ENCODE measurements around the gene GINM1. TPM values are rescaled to one million over a fixed set of nuclear protein-coding genes. Genes with fewer than 3 reads are reported as not detected.

The GINM1 gene
- polyA plus RNA-seq, 3 donors, result 17.0 to 44.4 (median 42.3) TPM

GRCh38 chr6:149615805-149616204, 49.6 kb downstream of the GINM1 start:
- Mint-ChIP-seq H3K4me1 (peaks cover 5% of the 10 kb centered on the region), H3K27me3 (ENCODE audit: low read depth in 3 of 3) (no peaks in the 10 kb centered on the region), H3K4me3 (no peak overlapping the region), H3K9me3 (peaks cover 3 to 25% (median 6%) of the 10 kb centered on the region in 7 donors), H3K36me3 (peaks cover 54 to 83% of the 10 kb centered on the region in 2 donors), H3K27ac (no peak overlapping the region)
- DNase-seq, result no peak
- H3K79me2 ChIP-seq (ENCODE audit: insufficient read depth, low read length), result no peaks in the 10 kb centered on the region
- H4K20me1 ChIP-seq (ENCODE audit: insufficient read depth, low read length), result no peaks in the 10 kb centered on the region
- H3K27me3 ChIP-seq (ENCODE audit: control insufficient read depth in 2 of 2, insufficient read depth in 2 of 2, low read length in 2 of 2), result no peaks in the 10 kb centered on the region
- no CpG with 5 or more reads among the region's 5 CpGs for WGBS (ENCODE audit: insufficient coverage)
- H3K4me2 ChIP-seq (replicated peaks; ENCODE audit: extremely low read depth, low read length, poor library complexity, severe bottlenecking), result no peak overlapping the region
- no peak for TF ChIP-seq CTCF (IDR thresholded peaks at IDR 0.05)
- no peak overlapping the region for H3K27ac ChIP-seq (ENCODE audit: low read depth in 1 of 2, low read length in 2 of 2)
- H2AFZ ChIP-seq (ENCODE audit: insufficient read depth, low read depth, low read length, poor library complexity, severe bottlenecking), result no peak overlapping the region
- no peak overlapping the region for H3K4me3 ChIP-seq (replicated peaks in 1 of 3; ENCODE audit: low read depth in 2 of 3, low read length in 3 of 3)
- H3K9me3 ChIP-seq (replicated peaks in 1 of 2; ENCODE audit: control insufficient read depth in 1 of 2, insufficient read depth in 1 of 2, low read length in 2 of 2), result peaks cover 6 to 12% of the 10 kb centered on the region in 2 donors
- no peaks in the 10 kb centered on the region for H3K4me1 ChIP-seq (ENCODE audit: control insufficient read depth in 1 of 2, insufficient read depth in 2 of 2, low read length in 2 of 2)
- intact Hi-C loops (cut with micrococcal nuclease), result no loop called here
- H3K36me3 ChIP-seq (replicated peaks in 1 of 2; ENCODE audit: control insufficient read depth in 1 of 2, insufficient read depth in 2 of 2, low read length in 2 of 2), result peaks cover 15 to 65% of the 10 kb centered on the region in 2 donors
- H3K9ac ChIP-seq (ENCODE audit: insufficient read depth, low read length, poor library complexity, severe bottlenecking), result no peak overlapping the region

GRCh38 chr6:149627672-149628071, 61.5 kb downstream of the GINM1 start:
- Histone ChIP-seq H2AFZ (ENCODE audit: insufficient read depth, low read depth, low read length, poor library complexity, severe bottlenecking) (no peak overlapping the region), H4K20me1 (ENCODE audit: insufficient read depth, low read length) (no peaks in the 10 kb centered on the region), H3K36me3 (replicated peaks in 1 of 2; ENCODE audit: control insufficient read depth in 1 of 2, insufficient read depth in 2 of 2, low read length in 2 of 2) (peaks cover 7 to 44% of the 10 kb centered on the region in 2 donors), H3K4me2 (replicated peaks; ENCODE audit: extremely low read depth, low read length, poor library complexity, severe bottlenecking) (no peak overlapping the region), H3K9me3 (replicated peaks in 1 of 2; ENCODE audit: control insufficient read depth in 1 of 2, insufficient read depth in 1 of 2, low read length in 2 of 2) (no peaks in the 10 kb centered on the region), H3K79me2 (ENCODE audit: insufficient read depth, low read length) (no peaks in the 10 kb centered on the region), H3K4me3 (replicated peaks in 1 of 3; ENCODE audit: low read depth in 2 of 3, low read length in 3 of 3) (no peak overlapping the region), H3K27me3 (ENCODE audit: control insufficient read depth in 2 of 2, insufficient read depth in 2 of 2, low read length in 2 of 2) (no peaks in the 10 kb centered on the region), H3K4me1 (ENCODE audit: control insufficient read depth in 1 of 2, insufficient read depth in 2 of 2, low read length in 2 of 2) (peaks cover 12 to 21% of the 10 kb centered on the region in 2 donors), H3K9ac (ENCODE audit: insufficient read depth, low read length, poor library complexity, severe bottlenecking) (no peak overlapping the region), H3K27ac (ENCODE audit: low read depth in 1 of 2, low read length in 2 of 2) (no peak overlapping the region)
- Mint-ChIP-seq H3K4me3 (no peak overlapping the region), H3K9me3 (peaks cover 0 to 5% (median 0%) of the 10 kb centered on the region in 7 donors), H3K4me1 (peaks cover 17% of the 10 kb centered on the region), H3K36me3 (peaks cover 27 to 58% of the 10 kb centered on the region in 2 donors), H3K27ac (peak overlapping the region in 5 of 7 donors; percentile 21 to 72 (median 71)), H3K27me3 (ENCODE audit: low read depth in 3 of 3) (peaks cover 0 to 1% (median 0%) of the 10 kb centered on the region in 3 donors)
- TF ChIP-seq CTCF (IDR thresholded peaks at IDR 0.05), result no peak
- intact Hi-C loops (cut with micrococcal nuclease), result no loop called here
- DNase-seq, result no peak
